Anterior cingulate cortex (tissue), 58 donors: ENCODE data around the gene SRL.
"Not testable (repeated sequence)": the region's sequence is repeated elsewhere in the genome, so short reads cannot be mapped to it uniquely, and the experiment has no call there.

Experiments used
- DNase-seq, 58 donors: peaks; one replicate each; lab custom pipeline; 2025; lab: John Stamatoyannopoulos, UW

The SRL gene

DNA sequence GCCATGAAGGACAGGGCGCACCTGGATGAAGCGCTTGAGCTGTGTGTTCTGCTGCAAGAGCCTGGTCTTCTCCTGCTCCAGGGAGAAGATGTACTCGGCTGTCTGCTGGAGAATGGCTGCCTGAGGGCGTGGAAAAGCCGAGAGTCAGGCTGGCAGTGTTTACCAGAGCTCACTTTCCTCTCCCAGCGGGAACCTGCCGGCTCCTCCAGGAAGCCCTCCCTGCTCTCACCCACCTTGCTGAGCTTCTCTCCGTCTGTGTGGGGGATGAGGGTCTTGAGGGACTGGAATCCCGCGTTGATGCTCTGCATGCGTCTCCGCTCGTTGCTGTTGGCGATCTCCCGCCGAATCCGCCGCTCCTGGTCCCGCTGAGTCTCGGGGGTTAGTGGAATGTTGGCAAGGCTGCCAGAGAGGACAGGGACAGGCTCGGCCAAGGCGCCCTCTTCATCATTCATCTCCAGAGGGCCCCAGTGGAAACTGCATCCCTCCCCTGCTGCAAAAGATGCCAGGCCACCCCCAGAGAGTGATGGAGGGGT, 20.5 kb upstream of the SRL start:
- no peak for DNase-seq

DNA sequence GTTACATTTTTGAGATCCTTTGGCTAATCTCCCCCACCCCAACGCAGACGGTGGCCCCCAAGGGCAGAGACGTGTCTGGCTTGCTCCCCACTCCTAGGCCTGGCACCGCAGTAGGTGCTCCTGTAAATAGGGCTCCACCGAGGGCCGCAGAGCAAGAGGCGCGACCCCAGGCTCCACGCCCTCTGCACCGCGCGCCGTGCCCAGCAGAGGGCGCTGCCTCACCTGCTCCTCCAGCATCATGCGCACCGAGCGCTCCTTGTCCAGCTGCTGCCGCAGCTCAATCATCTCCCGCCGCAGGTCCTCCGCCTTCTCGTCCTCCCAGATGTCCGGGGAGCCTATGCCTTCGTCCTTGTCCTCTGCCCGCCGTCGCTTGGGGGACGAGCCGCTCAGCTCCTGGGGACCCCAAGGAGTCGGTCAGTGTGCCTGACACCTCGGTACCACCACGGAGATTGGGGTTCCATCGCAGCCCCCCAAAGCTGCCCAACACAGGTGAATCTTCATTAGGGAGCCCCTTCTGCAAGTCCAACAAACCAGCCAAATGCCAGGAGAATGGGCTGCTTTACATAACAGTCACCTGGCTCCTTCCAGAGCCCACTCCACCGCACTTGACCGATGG, 19.8 kb upstream of the SRL start:
- DNase-seq: no peak

DNA sequence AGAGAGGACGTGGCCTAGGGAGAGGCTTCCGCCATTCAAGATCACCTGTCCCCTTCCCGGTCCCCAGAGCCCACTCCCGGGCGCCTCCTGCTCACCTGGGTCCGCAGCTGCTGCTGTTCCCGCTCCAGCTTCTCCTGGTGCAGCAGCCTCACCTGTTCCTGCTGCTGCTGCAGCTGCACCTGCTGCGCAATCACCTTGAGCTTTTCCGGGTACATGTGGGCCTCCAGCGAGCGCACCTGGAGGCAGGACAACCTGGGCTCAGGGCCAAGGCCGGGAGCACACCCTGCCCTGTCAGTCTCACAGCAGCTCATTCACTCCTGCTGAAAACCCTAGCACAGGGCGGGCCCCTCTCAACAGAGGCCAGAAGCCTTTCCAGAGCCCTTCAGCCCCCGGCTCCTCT, 18.5 kb upstream of the SRL start:
- no peak for DNase-seq

DNA sequence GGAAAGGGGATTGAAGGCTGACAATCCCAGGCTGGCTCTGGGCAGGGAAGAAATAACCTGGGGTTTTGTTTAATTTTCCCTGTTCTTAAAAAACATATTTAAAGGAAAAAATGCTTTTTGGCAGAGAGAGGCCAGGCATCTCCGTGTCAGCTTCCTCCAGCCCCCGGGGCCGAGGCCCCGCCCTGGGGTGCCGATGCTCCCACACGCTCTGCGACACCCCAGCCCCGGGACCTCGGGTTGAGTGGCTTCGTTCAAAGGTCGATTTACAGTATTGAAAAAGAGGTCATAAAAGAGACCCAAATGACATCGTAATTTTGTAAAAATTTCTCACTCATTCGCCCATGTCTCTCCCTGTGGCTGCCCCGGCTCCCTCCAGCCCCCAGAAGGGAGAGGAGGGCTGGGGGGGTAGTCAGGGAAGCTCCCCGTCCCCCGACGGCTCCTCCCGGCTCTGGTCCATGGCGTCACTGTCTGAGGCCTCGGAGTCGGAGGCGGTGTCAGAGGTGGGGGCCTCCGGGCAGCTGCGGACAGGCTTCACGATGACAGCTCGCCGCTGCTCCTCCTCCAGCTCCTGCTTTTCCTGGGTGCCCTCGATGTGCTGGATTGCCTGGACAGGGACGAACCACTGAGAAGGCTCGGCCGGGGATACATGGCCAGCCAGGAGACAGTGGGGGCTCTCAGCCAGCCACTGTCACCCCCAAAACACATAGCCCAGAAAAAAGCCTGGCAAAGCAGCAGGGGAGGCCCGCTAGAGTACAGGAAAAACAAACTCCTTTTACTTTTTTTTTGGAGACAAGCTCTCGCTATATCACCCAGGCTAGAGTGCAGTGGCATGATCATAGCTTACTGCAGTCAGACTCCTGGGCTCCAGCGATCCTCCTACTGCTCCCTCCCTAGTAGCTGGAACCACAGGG, 16.0 kb upstream of the SRL start:
- no peak for DNase-seq

DNA sequence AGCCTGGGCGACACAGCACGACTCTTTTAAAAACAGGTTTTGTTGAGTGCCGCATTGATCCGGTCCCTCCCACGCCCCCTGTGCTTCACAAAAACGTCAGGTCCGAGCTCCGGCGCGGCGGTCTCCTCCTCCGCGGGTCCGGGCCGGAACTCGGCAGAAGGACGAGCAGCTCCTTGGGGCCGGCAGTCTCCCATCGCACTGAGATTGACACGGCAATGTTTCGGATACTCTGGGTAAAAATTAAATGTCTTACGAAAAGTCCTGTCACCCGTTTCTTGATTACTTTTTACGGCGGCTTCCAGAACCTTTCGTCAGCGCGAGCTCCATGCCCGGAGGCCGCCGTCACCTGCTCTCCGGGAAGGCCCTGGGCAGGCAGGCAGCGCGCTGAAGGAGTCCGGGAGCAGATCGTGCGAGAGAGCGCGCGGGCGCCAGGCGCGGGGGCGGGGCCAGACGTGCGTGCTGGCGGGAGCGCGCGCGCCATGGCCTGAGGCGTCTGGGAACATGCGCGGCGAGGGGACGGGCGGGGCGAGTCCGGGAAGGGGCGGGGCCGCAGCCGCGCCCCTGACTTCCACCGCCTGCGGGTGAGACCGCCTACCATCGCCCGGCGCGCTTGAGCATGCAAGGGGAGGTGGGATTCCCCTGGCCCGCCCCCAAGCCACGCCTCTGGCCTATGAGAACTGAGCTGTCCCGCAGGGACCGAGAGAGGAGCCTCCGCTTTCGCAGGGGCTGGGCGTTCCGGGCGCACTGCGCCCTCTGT, 11.7 kb upstream of the SRL start:
- DNase-seq: peak; percentile 60 to 99 (median 97)

DNA sequence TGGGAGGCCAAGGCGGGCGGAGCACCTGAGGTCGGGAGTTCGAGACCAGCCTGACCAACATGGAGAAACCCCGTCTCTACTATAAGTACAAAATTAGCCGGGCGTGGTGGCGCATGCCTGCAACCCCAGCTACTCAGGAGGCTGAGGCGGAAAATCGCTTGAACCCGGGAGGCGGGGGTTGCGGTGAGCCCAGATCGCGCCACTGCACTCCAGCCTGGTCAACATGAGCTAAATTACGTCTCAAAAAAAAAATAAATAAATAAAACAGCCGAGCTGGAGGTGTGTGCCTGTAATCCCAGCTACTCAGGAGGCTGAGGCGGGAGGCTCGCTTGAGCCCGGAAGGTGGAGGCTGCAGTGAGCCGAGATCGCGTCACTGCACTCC, 11.1 kb upstream of the SRL start:
- not testable (repeated sequence) for DNase-seq

DNA sequence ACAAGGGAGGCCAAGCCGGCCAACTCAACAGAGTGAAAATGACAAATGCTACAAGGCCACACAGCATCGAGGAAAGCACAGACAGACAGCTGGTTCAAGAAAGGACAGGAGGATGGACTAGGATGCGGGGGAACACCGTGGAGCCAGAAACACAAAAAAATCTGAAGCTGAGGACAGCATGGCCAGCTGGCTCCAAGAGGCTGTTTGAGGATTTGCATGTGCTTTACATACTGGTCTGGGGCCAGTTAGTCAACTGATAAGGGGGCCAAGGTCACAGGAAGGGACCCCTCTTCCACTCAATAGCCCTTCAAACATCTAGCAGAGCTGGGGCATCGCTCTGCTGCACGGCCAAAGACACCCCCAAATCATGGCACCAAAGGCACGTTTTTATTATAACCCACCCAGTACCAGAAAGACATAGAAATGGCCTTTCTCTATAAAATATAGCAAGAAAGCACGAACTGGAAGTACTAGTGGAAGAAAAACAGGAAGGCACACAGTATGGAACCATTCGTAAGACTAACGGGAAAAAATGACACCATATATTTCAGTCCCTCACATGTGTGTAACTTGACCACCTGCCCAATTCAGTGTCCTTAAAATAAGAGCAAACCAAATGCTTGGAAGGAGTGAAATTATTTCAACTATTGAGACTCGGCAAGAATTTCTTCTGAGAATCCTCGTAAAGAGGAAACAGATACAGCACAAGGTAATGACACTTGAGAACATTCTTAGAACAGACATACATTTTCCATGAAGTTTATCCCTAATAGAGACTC, 7.8 kb upstream of the SRL start:
- DNase-seq: no peak

DNA sequence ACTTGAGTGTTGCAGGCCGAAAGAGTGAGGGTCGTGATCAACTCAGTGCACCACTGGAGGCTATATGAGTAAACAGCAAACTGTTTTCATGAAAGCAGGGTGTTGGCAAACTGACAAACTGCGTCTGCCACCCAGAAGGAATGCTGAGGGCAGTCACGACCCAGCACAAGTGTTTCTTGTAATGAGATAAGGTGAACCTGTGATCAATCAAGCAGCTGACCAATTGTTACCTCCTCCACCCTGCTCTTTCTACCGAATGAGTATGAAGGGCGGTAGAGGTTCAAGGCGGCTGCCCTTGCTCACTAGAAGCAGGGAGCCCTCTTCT, 5.5 kb upstream of the SRL start:
- DNase-seq: no peak

DNA sequence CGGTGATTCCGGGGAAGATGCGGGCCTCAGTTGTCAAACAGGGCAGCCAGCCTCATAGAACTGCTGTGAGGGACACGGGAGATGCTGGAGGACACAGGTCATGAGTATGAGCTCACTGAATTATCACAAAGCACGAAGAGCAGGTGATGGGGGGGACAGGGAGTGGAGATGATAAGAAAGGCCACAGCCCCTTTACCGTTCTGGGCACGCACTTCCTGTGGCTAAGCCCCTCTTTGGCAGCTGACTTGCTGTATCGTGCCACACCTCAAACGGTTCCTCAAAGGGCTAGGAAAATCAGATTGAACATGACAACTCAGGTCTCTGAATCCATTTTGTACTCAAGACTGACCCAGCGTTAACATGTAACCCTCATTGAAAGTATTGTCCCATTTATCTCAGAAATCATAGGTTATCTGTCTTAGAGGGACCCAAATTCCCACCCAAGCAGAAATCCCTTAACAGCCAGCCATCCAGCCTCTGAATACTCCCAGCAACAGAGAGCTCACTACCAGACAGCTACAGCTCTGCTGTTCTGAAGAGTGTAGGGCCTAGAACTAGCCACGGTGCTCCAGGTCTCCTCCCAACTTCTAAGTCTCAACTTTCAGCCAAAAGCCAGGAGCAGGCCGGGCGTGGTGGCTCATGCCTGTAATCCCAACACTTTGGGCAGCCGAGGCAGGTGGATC, 5.0 kb upstream of the SRL start:
- DNase-seq: no peak

DNA sequence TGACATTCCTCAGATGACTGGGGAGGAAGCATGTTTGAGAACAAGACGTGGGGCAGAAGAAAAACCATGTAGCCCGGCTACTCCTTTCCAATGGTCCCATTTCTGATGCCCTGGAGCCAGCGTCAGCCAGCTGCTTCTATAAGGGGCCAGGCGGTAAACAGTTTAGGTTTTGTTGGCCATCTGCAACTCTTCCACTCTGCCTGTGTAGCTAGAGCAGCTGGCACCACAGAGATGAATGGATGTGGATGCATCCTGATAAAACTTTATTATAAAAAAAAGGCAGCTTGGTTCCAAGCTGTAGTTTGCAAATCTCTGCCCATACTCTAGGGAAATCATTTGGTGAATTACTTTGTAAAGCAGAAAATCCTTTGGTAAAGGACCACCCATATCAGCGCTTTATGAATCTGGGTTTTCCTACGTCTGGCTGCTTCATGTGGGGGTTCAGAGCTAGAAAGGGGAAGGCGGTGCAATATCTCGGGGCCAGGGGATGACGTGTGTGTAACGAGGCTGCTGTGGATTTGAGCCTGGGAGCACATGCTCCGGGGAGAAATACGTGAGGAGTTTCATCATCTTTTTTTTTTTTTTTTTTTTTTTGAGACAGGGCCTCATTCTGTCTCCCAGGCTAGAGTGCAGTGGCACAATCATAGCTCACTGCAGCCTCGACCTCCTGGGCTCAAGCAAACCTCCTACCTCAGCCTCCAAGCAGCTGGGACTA, 3.4 kb upstream of the SRL start:
- no peak for DNase-seq

DNA sequence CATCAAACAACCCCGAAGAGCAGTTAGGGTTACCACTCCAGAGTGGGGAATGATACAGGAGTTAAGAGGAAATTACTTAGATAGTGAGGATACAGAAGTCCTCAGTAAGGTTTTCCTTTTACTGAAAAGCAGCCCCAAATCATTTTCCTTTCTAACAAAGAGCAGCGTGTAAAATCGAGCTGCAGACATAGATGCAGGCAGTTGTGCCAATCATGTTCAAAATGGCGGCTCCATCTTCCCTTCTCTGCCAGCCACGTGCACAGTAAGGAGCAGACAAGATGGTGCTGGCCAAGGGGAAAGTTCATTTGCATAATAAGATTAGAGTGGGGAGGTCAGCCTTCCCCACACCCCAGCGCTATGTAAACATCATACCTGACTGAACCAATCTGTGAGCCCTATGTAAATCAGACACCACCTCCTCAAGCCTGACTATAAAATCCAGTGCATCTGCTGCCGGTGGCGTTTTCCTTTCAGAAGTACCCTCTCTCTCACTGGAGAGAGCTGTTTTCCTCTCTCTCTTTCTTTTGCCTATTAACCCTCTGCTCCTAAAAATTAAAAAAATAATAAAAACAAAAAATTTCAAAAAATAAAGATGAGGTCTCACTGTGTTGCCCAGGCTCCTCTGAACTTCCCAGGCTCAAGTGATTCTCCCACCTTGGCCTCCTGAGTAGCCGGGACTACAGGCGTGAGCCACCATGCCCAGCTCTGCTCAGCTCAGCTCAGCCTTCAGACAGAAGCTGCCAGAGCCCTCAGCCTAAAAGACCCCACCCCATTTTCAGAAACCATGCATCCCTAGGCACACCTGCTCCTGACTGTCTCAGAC, 2.6 kb upstream of the SRL start:
- no peak for DNase-seq

DNA sequence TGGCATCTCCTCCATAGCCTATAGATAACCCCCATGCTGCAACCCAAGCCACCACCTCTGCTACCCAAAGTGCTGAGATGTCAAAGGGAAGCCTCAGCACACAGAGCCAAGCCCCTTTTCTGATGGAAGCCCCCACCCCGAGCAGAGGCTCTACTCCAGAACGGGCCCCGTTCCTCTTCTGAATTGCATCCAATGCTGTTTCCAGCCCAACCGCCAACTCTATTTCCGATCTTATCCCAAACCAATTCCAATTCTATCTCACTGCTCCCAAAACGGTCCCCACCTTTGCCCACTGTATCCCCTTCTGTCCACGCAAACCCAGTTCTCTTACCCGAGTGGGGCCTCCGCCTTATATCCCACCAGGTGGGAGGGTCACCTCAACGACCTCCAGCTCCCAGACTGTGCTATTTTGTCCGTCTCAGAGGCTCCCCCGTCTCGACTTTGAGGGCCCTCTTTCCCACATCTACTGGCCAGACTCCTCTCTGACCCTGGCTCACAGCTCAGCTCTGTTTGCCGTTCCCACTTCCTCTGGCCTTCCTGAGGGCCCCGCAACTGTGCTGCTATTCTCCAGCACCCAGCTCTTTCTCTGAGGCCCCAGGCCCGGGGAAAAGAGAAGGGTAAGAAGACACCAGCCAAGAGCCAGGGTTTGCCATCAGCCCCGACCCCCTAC, 487 bp downstream of the SRL start:
- no peak for DNase-seq

DNA sequence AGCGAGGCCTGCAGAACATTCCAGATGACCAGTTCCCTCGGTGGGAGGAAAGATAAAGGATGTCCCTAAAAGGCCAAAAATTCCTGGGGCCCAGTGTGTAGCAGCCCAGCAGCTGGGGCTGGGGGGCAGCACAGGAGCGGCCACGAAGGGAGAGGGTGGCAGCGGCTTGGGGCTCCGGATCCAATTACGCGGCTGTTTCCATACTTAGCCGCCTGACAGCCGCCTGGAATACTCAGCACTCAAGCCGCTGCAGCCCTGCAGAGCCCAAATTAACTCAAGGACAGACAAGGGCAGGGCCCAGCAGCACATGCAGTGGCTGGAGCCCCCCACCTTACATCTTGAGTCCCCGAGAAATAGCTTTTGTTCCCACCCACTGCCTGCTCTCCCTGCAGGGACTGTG, 1.3 kb downstream of the SRL start:
- DNase-seq: peak in 1 of 58 donors; percentile 5

DNA sequence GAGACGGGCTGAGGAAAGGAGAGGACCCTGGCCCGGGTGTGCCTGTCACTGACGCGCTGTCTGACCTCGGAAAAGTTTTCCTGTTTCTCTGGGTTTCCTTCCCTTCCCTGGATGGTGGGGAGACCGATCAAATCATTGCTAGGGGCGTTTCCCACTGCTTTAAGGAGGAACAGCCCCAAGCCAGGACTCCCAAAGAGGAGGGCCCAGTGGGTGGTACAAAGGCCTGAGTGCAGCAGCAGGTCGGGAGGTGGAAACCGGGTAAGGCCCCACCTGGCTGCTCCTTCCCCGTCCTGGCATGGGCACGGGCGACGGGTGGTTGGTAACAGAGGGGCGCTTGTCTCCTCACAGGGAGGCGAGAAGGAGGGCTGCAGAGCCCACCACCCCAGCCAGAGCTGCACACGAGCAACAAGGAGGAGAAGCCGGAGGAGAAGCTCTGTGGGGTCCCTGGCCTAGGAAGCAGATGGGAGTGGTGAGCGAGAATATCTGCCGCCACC, 2.2 kb downstream of the SRL start:
- no peak for DNase-seq

DNA sequence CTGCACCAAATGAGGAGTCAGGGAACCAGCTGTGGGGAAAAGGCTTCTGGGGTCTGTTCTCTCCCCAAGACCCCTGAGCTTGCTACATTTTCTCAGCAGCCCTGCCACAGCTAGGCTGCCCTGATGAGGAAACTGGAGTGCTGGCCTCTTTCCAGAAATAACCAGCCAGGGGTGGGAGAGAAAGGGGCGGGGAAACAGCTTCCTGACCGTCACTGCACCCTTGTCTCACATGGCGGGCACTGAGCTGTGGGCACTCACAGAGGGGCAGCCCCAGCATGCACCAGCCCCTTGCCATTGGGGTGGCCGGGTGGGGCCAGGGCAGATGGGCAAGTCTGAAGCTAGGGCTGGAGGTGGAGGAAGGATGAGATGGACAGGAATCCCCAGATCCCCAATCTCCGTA, 2.9 kb downstream of the SRL start:
- DNase-seq: no peak

DNA sequence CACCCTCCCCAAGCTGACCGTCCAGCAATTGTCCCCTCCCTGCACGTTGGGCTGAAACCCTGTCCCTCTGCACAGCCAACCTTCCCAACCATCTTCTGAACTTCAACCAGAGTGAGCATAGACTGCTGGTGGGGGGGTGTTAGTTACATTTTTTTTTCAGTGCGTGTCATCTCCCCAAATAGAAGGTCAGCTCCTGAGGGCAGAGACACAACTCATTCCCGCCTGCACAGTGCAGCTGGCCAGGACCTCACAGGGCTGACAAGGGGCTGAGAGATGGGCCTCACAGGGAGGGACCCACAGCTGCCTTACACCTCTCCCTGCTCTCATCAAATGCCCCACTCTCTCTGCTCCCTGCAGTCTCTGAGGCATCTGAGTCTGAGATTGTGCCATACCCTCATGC, 8.4 kb downstream of the SRL start:
- DNase-seq: no peak

DNA sequence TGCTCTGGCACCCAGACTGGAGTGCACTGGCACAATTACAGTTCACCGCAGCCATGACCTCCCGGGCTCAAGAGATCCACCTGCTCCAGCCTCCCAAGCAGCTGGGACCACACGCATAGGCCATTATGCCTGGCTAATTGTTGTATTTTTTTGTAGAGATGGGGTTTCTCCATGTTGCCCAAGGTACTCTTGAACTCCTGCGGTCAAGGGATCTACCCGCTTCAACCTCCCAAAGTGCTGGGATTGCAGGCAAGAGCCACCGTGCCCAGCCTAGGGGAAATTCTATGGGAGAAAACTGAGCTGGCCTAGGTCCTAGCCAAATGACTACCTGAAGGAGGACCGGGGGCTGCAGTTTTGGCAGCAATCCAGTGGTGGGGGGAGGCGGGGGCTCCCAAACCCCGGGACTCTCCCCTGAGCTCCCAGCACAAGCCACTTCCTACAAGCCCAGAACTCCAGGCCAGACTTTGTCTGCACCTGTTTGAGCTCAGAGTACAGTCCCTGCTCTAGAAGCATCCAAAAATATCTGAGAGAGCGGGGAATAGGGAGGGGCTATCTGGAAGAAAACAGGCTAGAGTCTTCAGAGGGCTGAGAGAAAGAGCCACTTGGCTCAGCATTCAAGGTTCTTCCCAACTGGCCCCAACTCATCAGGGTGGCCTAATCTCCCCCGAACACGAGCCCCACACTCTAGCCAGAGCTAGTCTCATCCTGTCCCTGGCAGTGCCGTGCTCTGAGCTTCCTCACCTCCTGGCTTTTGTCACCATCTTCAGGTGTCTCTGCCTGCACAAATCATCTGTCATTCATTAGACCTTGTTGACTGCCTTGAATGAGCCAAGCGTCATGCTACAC, 9.1 kb downstream of the SRL start:
- no peak for DNase-seq
